HAP-1 (cell line): ENCODE results near the gene CCR4.
"Not testable (repeated sequence)": the region's sequence is repeated elsewhere in the genome, so short reads cannot be mapped to it uniquely, and the experiment has no call there.

ENCODE experiments used
- DNase-seq, 2 experiments: peaks; one replicate each; pipeline ENCODE4 v3.0.0-alpha.2; 2016 to 2020; ENCODE audit warnings: low spot score in 2 of 2
- H3K27me3 ChIP-seq: fragments of 250-450 bp; sonication (Bioruptor Pico); 2 replicates; pipeline ENCODE4 v1.5.1; 2020; ENCODE audit warnings: low read depth, mild to moderate bottlenecking, moderate library complexity
- H3K36me3 ChIP-seq: fragments of 250-450 bp; sonication (Bioruptor Pico); replicated peaks from 2 replicates; pipeline ENCODE4 v1.5.1; 2020; ENCODE audit warnings: mild to moderate bottlenecking
- H3K4me1 ChIP-seq: fragments of 250-450 bp; sonication (Bioruptor Pico); 2 replicates; pipeline ENCODE4 v1.5.1; 2020; ENCODE audit warnings: mild to moderate bottlenecking
- H3K4me3 ChIP-seq: fragments of 250-450 bp; sonication (Bioruptor Pico); 2 replicates; pipeline ENCODE4 v1.5.1; 2020; ENCODE audit warnings: mild to moderate bottlenecking, moderate library complexity
- H3K9me3 ChIP-seq: fragments of 250-450 bp; sonication (Bioruptor Pico); 2 replicates; pipeline ENCODE4 v1.5.1; 2020; ENCODE audit warnings: mild to moderate bottlenecking, moderate library complexity
- in situ Hi-C: fragments of 300-500 bp; cut with MboI; formaldehyde crosslinking; loops from 3 replicates; pipeline ENCODE4 v1.14.3; 2020; ENCODE audit warnings: low sequenced_read_pairs, inconsistent platforms, mixed read lengths

The CCR4 gene

GRCh38 chr3:32939531-32940284 lies 11.7 kb upstream of the CCR4 start:
- not testable (repeated sequence) for H3K27me3 ChIP-seq, H3K4me3 ChIP-seq, H3K9me3 ChIP-seq, H3K4me1 ChIP-seq, H3K36me3 ChIP-seq, DNase-seq
- in situ Hi-C loops, result loop anchor here (25.0 kb wide), 1 partner anchor 427 kb away; the partner anchor contains the start of gene CMTM6

GRCh38 chr3:32940726-32941125 lies 10.7 kb upstream of the CCR4 start:
- Histone ChIP-seq H3K27me3 (no peaks in the 10 kb centered on the region), H3K36me3 (no peaks in the 10 kb centered on the region), H3K4me3 (no peak overlapping the region), H3K4me1 (no peaks in the 10 kb centered on the region), H3K9me3 (no peaks in the 10 kb centered on the region)
- no peak for DNase-seq
- in situ Hi-C loops, result loop anchor here (25.0 kb wide), 1 partner anchor 428 kb away; the partner anchor contains the start of gene CMTM6

- no peaks in the 10 kb centered on the region for H3K9me3 ChIP-seq
- H3K27me3 ChIP-seq, result no peaks in the 10 kb centered on the region
- in situ Hi-C loops, result loop anchor here (25.0 kb wide), 1 partner anchor 433 kb away; the partner anchor contains the start of gene CMTM6
- no peak overlapping the region for H3K4me3 ChIP-seq
- no peak for DNase-seq
- H3K4me1 ChIP-seq, result no peaks in the 10 kb centered on the region
- H3K36me3 ChIP-seq, result no peaks in the 10 kb centered on the region
Measured at GRCh38 chr3:32945136-32945535, 6.3 kb upstream of the CCR4 start.

GRCh38 chr3:32945598-32945997 lies 5.8 kb upstream of the CCR4 start:
- H3K36me3 ChIP-seq, H3K27me3 ChIP-seq, H3K4me1 ChIP-seq, H3K9me3 ChIP-seq, H3K4me3 ChIP-seq, DNase-seq: not testable (repeated sequence)
- in situ Hi-C loops, result loop anchor here (25.0 kb wide), 1 partner anchor 433 kb away; the partner anchor contains the start of gene CMTM6

- in situ Hi-C loops, result loop anchor here (25.0 kb wide), 1 partner anchor 435 kb away; the partner anchor contains the start of gene CMTM6
- Histone ChIP-seq H3K9me3 (no peaks in the 10 kb centered on the region), H3K4me3 (no peak overlapping the region), H3K4me1 (no peaks in the 10 kb centered on the region), H3K36me3 (no peaks in the 10 kb centered on the region), H3K27me3 (no peaks in the 10 kb centered on the region)
- DNase-seq, result no peak
Measured at GRCh38 chr3:32946973-32947788, 4.3 kb upstream of the CCR4 start.

- Histone ChIP-seq H3K4me3 (no peak overlapping the region), H3K27me3 (no peaks in the 10 kb centered on the region), H3K4me1 (no peaks in the 10 kb centered on the region), H3K36me3 (no peaks in the 10 kb centered on the region), H3K9me3 (no peaks in the 10 kb centered on the region)
- DNase-seq, result peak; percentile 74 to 95
- in situ Hi-C loops, result loop anchor here (25.0 kb wide), 1 partner anchor 436 kb away; the partner anchor contains the start of gene CMTM6
Measured at GRCh38 chr3:32947789-32948238, 3.6 kb upstream of the CCR4 start.

- Histone ChIP-seq H3K27me3 (no peaks in the 10 kb centered on the region), H3K4me1 (no peaks in the 10 kb centered on the region), H3K9me3 (no peaks in the 10 kb centered on the region), H3K4me3 (no peak overlapping the region), H3K36me3 (no peaks in the 10 kb centered on the region)
- DNase-seq, result no peak
- in situ Hi-C loops, result loop anchor here (25.0 kb wide), 1 partner anchor 437 kb away; the partner anchor contains the start of gene CMTM6
Measured at GRCh38 chr3:32948625-32949445, 2.6 kb upstream of the CCR4 start.

GRCh38 chr3:32950516-32950915 lies 928 bp upstream of the CCR4 start:
- Histone ChIP-seq H3K9me3 (no peaks in the 10 kb centered on the region), H3K36me3 (no peaks in the 10 kb centered on the region), H3K4me3 (no peak overlapping the region), H3K4me1 (no peaks in the 10 kb centered on the region), H3K27me3 (no peaks in the 10 kb centered on the region)
- in situ Hi-C loops, result loop anchor here (5.0 to 25.0 kb wide), 3 partner anchors 122 to 837 kb away; partner anchors contain the start of gene PDCD6IP
- DNase-seq, result no peak

- H3K4me3 ChIP-seq, result no peak overlapping the region
- H3K27me3 ChIP-seq, result no peaks in the 10 kb centered on the region
- H3K9me3 ChIP-seq, result no peaks in the 10 kb centered on the region
- H3K36me3 ChIP-seq, result no peaks in the 10 kb centered on the region
- no peaks in the 10 kb centered on the region for H3K4me1 ChIP-seq
- DNase-seq, result no peak
- in situ Hi-C loops, result loop anchor here (5.0 to 25.0 kb wide), 3 partner anchors 120 to 835 kb away; partner anchors contain the start of gene PDCD6IP
Measured at GRCh38 chr3:32952369-32953077, 1.1 kb downstream of the CCR4 start.

- Histone ChIP-seq H3K9me3 (no peaks in the 10 kb centered on the region), H3K4me3 (no peak overlapping the region), H3K36me3 (no peaks in the 10 kb centered on the region), H3K27me3 (no peaks in the 10 kb centered on the region), H3K4me1 (no peaks in the 10 kb centered on the region)
- in situ Hi-C loops, result loop anchor here (5.0 to 25.0 kb wide), 3 partner anchors 118 to 833 kb away; partner anchors contain the start of gene PDCD6IP
- no peak for DNase-seq
Measured at GRCh38 chr3:32954506-32954905, 3.1 kb downstream of the CCR4 start.

GRCh38 chr3:32956750-32957570 lies 5.5 kb downstream of the CCR4 start:
- Histone ChIP-seq H3K4me3 (no peak overlapping the region), H3K27me3 (no peaks in the 10 kb centered on the region), H3K9me3 (no peaks in the 10 kb centered on the region), H3K4me1 (no peaks in the 10 kb centered on the region), H3K36me3 (no peaks in the 10 kb centered on the region)
- in situ Hi-C loops, result loop anchor here (25.0 kb wide), 2 partner anchors 405 to 830 kb away; partner anchors contain the start of gene PDCD6IP
- no peak for DNase-seq

GRCh38 chr3:32958509-32958908 lies 7.1 kb downstream of the CCR4 start:
- in situ Hi-C loops, result loop anchor here (25.0 kb wide), 2 partner anchors 404 to 829 kb away; partner anchors contain the start of gene PDCD6IP
- no peaks in the 10 kb centered on the region for H3K27me3 ChIP-seq
- H3K4me1 ChIP-seq, result no peaks in the 10 kb centered on the region
- H3K9me3 ChIP-seq, result no peaks in the 10 kb centered on the region
- no peak overlapping the region for H3K4me3 ChIP-seq
- no peak for DNase-seq
- no peaks in the 10 kb centered on the region for H3K36me3 ChIP-seq
